Activated CD4-positive, alpha-beta T cell treated with anti-CD3 and anti-CD28 coated beads, Interleukin-2, amount 50 U/mL, for 48 hours (primary cell): Measurements from ENCODE around the gene NID1.
A peak's percentile ranks its signal among the peaks of the same experiment; 100 is the strongest.
"Not testable (repeated sequence)": the region's sequence is repeated elsewhere in the genome, so short reads cannot be mapped to it uniquely, and the experiment has no call there.

Experiments used
- DNase-seq, 2 experiments: peaks; one replicate each; pipeline ENCODE4 v3.0.0-alpha.2; 2020

NID1 gene

DNA sequence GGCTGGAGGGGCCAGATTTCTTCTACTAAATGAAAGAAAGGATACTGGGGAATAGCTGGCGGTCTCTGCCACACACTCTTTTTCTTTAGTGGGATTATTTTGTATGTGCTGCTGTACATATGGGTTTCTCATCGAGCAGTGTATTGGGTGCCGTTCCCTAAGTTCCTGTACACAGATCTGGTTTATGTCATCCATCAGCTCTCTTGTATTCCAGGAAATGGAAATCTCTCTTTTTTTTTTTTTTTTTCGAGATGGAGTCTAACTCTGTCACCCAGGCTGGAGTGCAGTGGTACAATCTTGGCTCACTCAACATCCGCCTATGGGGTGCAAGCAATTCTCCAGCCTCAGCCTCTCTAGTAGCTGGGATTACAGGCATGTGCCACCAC, 27.0 kb upstream of the NID1 start:
- DNase-seq = no peak

DNA sequence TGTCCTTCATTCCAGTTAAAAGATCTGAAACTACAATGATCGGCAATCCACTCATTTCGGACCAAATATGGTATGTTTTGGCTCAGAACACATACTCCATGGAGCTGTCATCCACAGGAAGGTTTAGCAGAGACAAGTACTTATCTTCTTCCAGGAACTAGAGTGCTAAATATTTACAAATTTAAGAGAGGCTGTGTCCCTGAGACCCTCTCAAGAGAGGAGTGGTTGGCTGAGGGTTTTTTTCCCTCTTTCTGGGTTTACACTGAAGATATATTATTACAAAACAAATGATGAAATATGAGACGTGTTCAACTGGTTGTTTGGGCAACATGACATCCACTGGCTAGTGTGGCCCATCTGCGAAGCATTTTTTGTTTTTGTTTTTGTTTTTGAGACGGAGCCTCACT, 25.9 kb upstream of the NID1 start:
- no peak for DNase-seq

DNA sequence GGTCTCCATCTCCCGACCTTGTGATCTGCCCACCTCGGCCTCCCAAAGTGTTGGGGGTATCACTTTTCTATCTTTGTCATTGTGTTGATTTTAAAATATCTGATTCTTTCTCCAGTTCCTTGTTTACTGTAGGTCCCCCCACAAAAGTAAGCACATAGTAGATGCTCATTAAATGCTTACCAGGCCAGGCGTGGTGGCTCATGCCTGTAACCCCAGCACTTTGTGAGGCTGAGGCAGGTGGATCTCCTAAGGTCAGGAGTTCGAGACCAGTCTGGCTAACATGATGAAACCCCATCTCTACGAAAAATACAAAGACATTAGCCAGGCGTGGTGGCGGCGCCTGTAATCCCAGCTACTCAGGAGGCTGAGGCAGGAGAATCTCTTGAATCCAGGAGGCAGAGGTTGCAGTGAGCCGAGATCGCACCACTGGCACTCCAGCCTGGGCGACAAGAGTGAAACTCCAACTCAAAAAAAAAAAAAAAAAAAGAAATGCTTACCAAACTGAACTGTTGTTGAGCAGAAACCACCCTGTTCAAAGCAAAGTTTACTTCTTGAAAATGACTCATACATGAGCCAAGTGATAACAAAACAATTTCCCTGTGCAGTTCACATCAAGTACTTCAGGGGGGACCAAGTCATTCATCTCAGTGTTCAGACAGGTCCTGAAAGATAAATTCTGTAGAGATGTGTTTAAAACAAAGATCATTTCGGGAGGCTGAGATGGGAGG, 24.3 kb upstream of the NID1 start:
- DNase-seq = no peak

DNA sequence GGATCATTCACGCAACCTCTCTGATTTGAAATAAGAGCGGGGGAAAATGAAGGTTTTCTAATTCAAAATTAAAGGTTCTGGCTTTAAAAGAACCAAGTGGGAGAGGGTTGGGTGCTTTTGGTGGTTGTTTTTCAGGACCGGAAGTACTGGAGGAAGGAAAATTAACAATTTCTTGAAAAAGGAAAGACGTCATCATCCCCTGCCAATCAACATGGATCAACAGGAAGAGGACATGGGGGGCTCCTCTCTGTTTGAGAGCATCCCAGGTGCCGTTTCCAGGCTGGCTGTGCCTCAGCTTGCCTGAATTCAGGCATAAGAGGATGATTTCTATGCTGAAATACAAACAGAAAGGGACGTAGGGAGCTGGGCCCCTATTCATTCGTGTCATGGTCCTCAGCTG, 21.6 kb upstream of the NID1 start:
- DNase-seq = no peak

DNA sequence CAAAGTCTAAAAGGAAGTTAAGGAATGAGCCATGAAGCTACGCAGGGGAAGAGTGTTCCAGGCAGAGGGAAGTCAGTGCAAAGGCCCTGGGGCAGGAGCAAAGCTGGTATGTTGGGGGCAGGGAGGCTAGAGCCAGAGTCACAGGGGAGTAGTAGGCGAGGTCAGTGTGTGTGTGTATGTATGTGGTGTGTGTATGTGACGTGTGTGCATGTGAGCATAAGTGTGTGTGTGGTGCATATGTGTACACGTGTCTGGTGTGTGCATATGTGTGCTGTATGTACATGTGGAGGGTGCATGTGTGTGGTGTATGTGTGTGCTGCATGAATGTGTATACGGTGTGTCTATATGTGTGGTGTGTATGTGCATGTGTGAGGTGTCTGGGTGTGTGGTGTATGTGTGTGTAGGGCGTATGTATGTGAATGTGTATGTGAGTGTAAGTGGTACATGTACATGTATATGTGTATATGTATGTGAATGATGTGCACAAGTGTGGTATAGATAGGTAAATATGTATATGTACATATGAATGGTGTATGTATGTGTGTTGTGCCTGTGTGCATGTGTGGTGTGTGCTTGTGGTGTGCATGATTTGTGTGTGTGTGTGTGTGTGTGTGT, 20.8 kb upstream of the NID1 start:
- no peak for DNase-seq

DNA sequence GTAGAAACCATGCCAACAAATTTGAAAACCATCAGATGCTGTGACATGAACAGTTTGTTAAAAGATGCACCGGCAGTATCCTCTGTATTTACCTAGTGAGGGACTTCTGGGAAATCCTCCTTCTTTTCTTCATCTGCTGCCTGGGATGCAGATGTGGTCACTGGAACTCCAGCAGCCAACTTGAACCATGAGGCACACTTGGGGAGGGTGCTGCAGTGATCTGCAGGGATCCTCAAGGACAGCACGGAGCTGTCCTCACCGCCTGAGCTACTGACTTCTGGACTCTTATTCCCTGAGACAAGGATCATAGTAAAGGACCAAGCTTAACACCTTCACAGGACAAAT, 19.5 kb upstream of the NID1 start:
- DNase-seq = no peak

DNA sequence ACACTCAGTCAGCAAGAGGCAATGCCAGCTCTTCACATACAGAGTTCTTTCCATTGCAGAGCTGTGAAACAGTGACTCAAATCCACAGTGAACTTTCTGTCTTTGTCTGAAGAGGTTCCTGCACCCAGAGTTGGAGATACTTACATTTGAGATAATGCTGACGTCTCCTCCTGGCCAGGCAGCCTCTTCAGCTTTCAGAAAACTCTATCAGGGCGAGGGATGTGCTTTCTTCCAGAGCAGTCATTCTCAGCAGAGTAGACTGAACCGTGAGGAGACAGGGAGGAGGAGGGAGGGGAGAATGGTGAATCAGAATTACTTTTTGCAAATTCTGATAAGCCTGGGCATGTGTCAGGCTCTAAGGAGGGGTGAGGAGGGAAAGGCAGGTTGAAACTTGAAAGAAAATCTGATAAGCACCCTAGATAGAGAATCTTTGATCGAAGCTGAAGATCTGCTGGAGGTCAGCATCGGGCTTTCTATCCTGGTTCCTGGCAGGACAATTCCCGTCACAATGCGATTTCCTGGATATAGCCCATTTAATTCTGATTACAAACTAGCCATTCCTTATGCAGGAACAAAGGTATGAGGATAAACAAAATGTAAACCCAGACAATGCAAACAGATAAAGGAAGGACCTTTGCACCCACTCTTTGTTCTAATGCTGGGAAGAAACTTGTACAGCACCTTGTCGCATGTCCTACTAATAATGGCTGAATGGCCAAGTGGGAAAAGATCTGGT, 18.9 kb upstream of the NID1 start:
- DNase-seq = no peak

DNA sequence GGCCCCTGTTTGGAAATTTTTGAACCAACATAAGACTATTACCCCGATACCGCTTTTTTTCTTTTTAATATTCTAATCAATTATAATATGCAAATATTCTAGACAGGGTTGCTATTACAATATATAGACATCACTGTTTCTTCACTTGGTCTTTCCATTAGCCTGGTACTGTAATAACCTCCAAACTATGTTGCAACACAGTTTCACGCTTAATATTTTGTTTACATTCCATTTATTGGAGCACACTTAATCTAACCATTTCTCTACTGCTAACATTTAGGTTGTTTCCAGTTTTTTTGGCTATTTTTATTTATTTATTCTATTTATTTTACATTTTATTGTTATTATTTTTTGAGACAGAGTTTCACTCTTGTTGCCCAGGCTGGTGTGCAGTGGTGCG, 17.6 kb upstream of the NID1 start:
- DNase-seq = no peak

DNA sequence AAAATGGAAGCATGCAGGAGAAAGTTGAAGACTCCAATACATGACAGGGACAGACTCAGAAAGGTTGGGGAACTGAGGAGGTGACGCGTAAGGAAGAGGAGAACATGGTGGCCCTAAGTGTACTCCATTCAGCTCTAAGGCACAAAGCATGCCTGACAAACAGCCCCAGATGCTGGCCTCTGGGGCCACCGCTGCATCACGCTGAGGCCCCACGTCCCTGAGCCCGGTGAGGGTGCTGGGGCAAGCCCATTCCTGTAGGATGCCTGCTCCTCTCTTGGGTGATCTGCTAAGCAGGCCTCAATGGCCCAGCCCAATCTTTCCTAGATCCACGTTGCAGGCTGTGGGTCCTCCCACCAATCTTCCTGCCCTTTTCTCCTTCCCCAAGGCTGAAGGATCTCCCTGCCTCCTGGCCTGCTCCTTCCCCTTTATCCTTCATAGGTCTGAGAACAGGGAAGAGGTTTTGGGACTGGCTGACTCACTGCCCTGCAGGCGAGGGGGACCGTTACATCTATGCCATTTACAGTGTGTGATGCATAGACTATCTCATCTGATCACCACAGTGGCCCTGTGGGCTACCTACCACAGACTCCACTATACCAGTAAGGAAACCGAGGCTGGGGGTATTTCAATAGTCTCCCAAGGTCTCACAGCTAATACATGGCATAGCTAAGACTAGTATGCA, 16.8 kb upstream of the NID1 start:
- no peak for DNase-seq

DNA sequence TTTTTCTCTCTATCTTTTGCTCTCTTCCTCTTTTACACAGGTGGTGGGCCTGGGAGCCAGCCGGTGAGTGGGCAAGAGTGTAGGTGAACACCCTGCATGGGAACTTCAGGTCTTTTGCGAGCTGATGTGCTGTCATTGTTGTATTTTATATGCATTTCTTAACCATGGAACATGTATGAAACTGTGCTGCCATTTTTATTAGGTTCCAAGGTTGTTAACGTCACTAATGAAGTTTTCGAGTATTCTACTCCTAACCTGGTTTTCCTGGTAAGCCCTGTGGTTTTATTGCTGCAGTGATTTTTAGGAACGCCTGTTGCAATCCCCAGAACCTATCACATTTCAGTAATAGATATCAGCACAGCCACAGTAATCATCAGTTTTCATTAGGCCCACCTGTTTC, 14.8 kb upstream of the NID1 start:
- DNase-seq = no peak

DNA sequence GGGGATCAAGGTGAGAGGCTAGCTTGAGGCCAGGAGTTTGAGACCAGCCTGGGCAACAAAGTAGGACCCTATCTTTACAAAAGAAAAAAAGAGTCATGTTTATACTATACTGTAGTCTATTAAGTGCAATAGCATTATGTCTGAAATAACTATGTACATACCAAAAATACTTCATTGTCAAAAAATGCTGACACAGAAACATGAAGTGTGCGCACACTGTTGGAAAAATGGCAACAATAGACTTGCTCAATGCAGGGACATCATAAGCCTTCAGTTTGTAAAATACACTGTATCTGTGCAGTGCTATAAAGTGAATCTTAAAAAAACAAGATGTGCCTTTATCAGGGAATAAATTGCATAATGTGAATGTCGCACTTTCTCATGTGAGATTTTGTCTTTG, 14.1 kb upstream of the NID1 start:
- DNase-seq = no peak

DNA sequence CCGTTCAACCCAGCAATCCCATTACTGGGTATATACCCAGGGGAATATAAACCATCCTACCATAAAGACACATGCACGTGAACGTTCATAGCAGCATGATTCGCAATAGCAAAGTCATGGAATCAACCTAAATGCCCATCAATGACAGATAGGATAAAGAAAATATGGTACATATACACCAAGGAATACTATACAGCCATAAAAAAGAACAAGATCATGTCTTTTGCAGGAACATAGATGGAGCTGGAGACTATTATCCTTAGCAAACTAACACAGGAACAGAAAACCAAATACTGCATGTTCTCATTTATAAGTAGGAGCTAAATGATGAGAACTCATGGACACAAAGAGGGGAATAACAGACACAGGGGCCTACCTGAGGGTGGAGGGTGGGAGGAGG, 13.2 kb upstream of the NID1 start:
- not testable (repeated sequence) for DNase-seq

DNA sequence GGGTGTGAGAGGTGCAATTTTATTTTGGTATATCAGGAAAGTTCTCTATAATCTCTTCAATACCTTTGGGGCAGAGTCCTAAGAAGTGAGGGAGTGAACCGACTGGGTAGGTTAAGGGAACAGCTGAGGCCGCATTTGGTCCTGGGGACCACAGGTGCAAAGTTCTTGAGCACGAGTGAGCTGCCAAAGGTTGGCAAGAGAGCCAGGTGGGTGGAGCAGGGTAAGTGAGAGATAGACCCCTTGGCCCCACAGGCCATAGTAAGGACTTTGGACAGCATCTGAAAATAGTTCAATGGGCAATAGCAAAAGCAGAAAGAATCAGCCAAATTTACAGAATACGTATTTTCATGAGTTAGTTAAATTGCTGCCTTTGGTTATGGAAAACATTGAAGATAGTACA, 11.0 kb upstream of the NID1 start:
- DNase-seq = no peak

DNA sequence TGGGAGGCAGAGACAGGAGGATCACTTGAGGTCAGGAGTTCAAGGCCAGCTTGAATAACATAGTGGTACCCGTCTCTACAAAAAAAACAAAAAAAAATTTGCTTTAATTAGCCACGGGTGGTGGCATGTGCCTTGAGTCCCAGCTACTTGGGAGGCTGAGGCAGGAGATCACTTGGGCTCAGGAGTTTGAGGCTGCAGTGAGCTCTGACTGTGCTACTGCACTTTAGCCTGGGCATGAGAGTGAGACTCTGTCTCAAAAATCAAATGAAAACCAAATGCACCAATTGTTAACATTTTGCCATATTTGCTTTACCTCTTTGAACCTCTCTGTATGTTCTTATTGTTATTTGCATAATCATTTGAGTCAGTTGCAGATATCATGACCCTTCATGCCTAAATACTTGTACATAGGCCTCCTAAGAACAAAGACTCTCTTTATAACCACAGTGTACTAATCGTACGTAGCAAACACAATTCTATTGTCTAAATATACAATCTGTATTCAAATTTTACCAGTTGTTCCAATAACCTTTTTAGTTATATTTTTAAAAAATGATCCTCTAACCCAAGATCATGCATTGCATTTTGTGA, 8.5 kb upstream of the NID1 start:
- DNase-seq = no peak

DNA sequence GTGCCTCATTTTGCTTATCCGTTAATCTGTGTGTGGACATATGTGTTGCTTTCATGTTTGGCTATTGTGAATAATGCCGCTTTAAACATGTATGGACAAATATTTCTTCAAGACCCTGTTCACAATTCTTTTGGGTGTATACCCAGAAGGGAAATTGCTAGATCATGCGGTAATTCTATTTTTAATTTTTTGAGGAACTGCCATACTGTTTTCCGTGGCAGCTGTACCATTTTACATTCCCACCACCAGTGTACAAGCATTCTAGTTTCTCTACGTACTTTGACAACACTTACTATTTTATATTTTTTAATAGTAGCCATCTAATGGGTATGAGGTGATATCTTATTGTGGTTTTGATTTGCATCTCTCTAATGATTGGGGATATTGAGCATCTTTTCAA, 7.1 kb upstream of the NID1 start:
- no peak for DNase-seq

DNA sequence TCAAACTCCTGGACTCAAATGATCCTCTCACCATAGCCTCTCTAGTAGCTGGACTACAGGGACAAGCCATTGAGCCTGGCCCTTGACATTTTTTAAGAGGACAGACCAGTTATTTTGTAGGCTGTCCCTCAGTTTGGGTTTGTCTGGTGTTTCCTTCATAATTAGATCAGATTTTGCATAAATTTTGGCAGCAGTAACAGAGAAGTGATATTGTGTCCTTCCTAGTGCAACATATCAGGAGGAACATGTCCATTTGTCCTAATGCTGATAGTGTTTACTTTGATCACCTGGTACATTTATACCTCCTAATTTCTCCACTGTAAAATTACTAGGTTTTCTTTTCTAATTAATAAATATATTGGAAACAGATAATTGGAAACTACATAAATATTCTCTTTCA, 5.9 kb upstream of the NID1 start:
- no peak for DNase-seq

DNA sequence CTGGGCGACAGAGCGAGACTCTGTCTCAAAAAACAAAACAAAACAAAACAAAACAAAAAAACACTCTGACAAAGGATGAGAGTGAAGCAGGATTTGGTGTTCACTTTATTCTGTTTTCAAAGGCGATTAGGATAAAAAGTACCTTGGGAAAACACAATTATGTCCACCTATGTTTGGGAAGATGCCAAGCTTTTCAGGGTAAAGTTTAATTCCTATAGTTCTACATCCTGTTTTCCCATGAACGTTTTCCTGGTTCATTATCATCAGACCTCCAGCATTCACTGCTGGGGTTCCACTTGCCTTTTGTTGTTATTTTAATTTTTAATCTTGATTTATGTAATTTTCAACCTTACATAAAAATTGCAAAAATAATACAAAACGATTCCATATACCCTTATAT, 4.9 kb upstream of the NID1 start:
- no peak for DNase-seq

DNA sequence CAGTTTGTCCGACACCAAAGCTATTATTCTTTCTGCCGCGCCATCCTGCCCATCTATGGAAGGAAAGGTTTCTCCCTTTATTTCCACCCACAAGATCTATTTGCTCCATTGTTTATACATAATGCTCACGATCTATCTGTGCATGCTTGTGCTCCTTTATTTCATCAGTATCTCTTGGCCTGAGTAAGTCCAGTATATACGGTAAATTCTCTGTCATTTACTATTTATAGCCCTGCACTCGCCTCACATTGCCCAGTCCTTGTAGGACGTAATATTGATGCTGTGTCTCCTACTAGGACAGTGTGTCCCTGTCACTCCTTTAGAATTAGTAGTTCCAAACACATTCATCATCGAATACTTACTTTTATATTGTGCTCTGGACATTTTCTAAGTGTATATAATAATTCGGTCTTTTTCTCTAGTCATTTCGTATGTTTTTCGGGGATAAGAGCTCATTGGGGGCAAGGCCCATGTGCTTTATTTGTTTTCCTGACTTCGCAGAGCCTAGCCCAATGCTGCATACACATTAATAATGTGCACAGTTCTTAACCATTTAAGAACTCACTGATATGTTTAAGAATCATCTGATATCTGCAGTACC, 3.1 kb upstream of the NID1 start:
- DNase-seq = no peak

DNA sequence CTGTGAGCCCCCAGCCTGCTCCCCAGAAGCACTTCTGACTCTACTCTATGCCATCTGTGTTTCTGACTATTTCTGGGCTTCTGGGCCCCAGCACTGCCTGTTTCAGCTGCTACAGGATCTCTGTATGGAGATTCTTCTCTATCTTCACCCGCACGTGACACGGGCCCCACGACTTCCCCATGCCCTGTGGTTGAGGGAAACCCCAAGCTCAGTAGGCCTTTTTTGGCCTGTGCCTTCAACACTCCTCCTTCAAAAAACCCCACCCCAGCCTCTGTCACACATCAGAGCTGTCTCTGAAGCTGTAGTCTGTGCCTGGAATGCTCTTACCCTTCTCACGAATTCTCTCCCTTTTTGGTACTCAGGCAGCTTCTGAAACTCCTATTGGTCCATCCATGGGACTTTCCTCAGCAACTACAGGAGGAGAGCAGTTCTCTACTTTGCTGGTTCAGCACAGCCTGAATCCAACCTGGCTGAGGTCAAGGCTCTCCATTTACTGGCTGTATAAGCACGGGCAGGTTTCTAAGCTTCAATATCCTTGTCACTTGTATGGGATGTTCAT, 2.0 kb upstream of the NID1 start:
- DNase-seq = peak; percentile 66 to 75

DNA sequence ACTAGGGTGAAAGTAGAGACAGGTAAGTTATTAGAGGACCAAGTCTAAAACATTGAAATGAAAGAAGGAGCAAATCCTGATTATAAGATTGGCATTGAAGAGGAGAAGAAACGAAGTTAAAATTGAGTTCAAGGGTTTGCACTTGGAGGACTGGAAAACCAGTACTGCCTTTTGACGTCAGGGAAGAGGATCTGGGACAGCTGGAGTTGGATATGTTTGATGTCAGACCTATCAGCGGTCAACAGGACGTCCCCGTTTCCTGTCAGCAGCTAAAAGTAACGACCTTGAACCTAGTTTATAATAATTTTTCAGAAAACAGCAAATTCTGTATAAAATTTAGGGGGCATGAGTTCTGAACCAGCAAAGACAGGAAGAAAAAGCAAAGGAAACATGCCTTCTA, 1.2 kb upstream of the NID1 start:
- DNase-seq = no peak

DNA sequence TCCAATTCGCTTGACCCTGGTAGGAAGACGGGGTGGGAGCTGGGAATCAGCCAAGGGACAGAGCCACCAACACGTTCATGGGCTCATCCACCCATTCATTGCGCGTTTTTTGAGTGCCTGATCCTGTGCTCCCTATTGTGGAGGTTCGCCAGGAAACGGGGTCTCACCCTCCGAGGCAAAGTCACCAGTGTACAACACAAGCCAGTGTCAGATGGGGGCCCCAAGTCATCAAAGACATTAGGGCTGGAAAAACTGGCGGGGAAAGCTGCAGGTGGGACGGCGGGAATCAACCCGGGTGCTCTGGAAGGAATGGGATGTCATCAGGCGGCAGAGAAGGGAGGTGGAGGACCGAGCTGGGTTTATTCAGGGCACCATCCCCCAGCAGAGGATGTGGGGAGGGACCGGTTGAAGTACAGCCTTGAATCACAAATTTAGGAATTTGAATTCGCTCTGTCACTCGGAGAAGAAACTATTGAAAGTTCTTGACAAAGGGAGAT, 667 bp upstream of the NID1 start:
- no peak for DNase-seq

DNA sequence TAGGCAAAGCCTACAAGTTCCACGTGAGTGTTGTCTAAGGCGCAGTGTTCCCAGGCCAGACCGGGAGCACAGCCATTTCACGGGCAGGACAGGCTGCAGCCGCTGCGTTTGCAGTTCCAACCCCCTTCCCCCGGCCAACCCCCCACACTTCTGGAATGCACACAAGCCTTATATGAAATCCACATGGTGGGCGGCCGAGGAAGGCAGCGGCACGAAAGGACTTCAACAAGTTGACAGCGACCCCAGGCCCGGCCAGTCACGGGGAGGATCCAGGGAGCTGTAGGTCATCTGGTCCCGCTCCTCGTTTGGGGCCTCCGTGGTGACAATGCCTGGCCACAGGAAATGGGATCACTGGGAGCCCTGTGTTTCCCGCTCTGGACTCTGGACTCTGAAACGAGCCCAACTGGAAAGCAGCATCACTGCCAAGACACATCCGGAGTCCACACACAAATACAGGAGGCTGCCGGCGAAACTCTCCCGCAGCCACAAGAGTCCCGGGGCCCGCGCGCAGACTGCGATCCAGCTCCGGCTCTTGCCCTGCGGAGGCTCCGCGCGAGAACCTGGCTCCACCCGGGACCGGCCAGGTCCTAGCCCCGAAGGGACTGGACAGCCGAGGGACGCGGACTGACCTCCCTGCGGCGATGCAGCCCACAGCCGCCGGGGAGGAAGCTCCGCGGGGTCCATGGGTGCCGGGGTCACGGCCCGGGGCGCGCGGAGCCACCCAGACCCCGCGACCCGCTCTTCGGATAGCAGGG, 794 bp downstream of the NID1 start:
- peak; percentile 17 to 19 for DNase-seq
